ENCODE measurements around the gene CDH18.

Gene CDH18

GRCh38 chr5:19986806-19987205, 1.2 kb downstream of the CDH18 start:
- H3K9ac ChIP-seq (ENCODE audit: low read length), result no peak overlapping the region
- no peak overlapping the region for H2BK5ac ChIP-seq (ENCODE audit: low read length)
- H3K4me3 ChIP-seq (ENCODE audit: low read length), result no peak overlapping the region
- no peak overlapping the region for H4K5ac ChIP-seq (ENCODE audit: low read length)
- no peak overlapping the region for H3K18ac ChIP-seq (ENCODE audit: low read length)
- H3K4ac ChIP-seq (ENCODE audit: low read depth, low read length), result no peak overlapping the region
- H3K56ac ChIP-seq (ENCODE audit: low read length), result no peak overlapping the region
- no peaks in the 10 kb centered on the region for H3K79me1 ChIP-seq (ENCODE audit: low read length)
- no peaks in the 10 kb centered on the region for H3K36me3 ChIP-seq (ENCODE audit: control insufficient read depth, insufficient read depth, low read length)
- no peak for DNase-seq
- peaks cover 2% of the 10 kb centered on the region for H3K27me3 ChIP-seq (ENCODE audit: insufficient read depth, low read length, poor library complexity)
- no peak overlapping the region for H2BK120ac ChIP-seq (ENCODE audit: low read depth, low read length)
- H2AK5ac ChIP-seq (ENCODE audit: low read length), result no peak overlapping the region
- no peak overlapping the region for H2BK15ac ChIP-seq (replicated peaks; ENCODE audit: low read depth)
- no peaks in the 10 kb centered on the region for H3K4me1 ChIP-seq (ENCODE audit: control insufficient read depth, low read depth, low read length)
- WGBS (ENCODE audit: extremely low coverage, insufficient coverage, low lambda C conversion rate), result no CpG with 5 or more reads among the region's 2 CpGs
- no peak overlapping the region for H3K4me2 ChIP-seq (ENCODE audit: low read length)
- H3K27ac ChIP-seq (ENCODE audit: low read depth, low read length), result no peak overlapping the region
- H4K8ac ChIP-seq (ENCODE audit: low read depth, low read length), result no peak overlapping the region
- H3K79me2 ChIP-seq (ENCODE audit: control insufficient read depth, insufficient read depth, low read length), result no peaks in the 10 kb centered on the region
- H3K23ac ChIP-seq (ENCODE audit: low read length), result no peak overlapping the region

- no CpG with 5 or more reads among the region's 1 CpG for WGBS (ENCODE audit: extremely low coverage, insufficient coverage, low lambda C conversion rate)
- Histone ChIP-seq H2BK5ac (ENCODE audit: low read length) (no peak overlapping the region), H3K9ac (ENCODE audit: low read length) (no peak overlapping the region)
Observed at GRCh38 chr5:19986031-19986619, 1.9 kb downstream of the CDH18 start.

GRCh38 chr5:19978476-19978875, 9.5 kb downstream of the CDH18 start:
- H2AK5ac ChIP-seq (ENCODE audit: low read length), result no peak overlapping the region
- H2BK5ac ChIP-seq (ENCODE audit: low read length), result no peak overlapping the region
- H3K4me2 ChIP-seq (ENCODE audit: low read length), result no peak overlapping the region
- H3K27ac ChIP-seq (ENCODE audit: low read depth, low read length), result no peak overlapping the region
- H3K23ac ChIP-seq (ENCODE audit: low read length), result no peak overlapping the region
- no peak overlapping the region for H2BK120ac ChIP-seq (ENCODE audit: low read depth, low read length)
- no peak for DNase-seq
- no peaks in the 10 kb centered on the region for H3K4me1 ChIP-seq (ENCODE audit: control insufficient read depth, low read depth, low read length)
- H3K56ac ChIP-seq (ENCODE audit: low read length), result no peak overlapping the region
- no peak overlapping the region for H4K5ac ChIP-seq (ENCODE audit: low read length)
- H3K36me3 ChIP-seq (ENCODE audit: control insufficient read depth, insufficient read depth, low read length), result no peaks in the 10 kb centered on the region
- H3K4me3 ChIP-seq (ENCODE audit: low read length), result no peak overlapping the region
- no peaks in the 10 kb centered on the region for H3K79me1 ChIP-seq (ENCODE audit: low read length)
- no peak overlapping the region for H4K8ac ChIP-seq (ENCODE audit: low read depth, low read length)
- WGBS (ENCODE audit: extremely low coverage, insufficient coverage, low lambda C conversion rate), result no CpG with 5 or more reads among the region's 2 CpGs
- H3K27me3 ChIP-seq (ENCODE audit: insufficient read depth, low read length, poor library complexity), result no peaks in the 10 kb centered on the region
- H3K9ac ChIP-seq (ENCODE audit: low read length), result no peak overlapping the region
- H3K79me2 ChIP-seq (ENCODE audit: control insufficient read depth, insufficient read depth, low read length), result no peaks in the 10 kb centered on the region
- H2BK15ac ChIP-seq (replicated peaks; ENCODE audit: low read depth), result no peak overlapping the region
- no peak overlapping the region for H3K18ac ChIP-seq (ENCODE audit: low read length)
- no peak overlapping the region for H3K4ac ChIP-seq (ENCODE audit: low read depth, low read length)

More at GRCh38 chr5:19986031-19986619, 1.9 kb downstream of the CDH18 start:
- no peak overlapping the region for H3K4me3 ChIP-seq (ENCODE audit: low read length)
- no peak for DNase-seq
- H3K4me2 ChIP-seq (ENCODE audit: low read length), result no peak overlapping the region
- H3K18ac ChIP-seq (ENCODE audit: low read length), result no peak overlapping the region
- H3K23ac ChIP-seq (ENCODE audit: low read length), result no peak overlapping the region
- H2BK120ac ChIP-seq (ENCODE audit: low read depth, low read length), result no peak overlapping the region
- H4K5ac ChIP-seq (ENCODE audit: low read length), result no peak overlapping the region
- H3K36me3 ChIP-seq (ENCODE audit: control insufficient read depth, insufficient read depth, low read length), result no peaks in the 10 kb centered on the region
- no peak overlapping the region for H3K56ac ChIP-seq (ENCODE audit: low read length)
- H4K8ac ChIP-seq (ENCODE audit: low read depth, low read length), result no peak overlapping the region
- H3K79me2 ChIP-seq (ENCODE audit: control insufficient read depth, insufficient read depth, low read length), result no peaks in the 10 kb centered on the region
- no peak overlapping the region for H2AK5ac ChIP-seq (ENCODE audit: low read length)
- H3K27ac ChIP-seq (ENCODE audit: low read depth, low read length), result no peak overlapping the region
- H3K4me1 ChIP-seq (ENCODE audit: control insufficient read depth, low read depth, low read length), result no peaks in the 10 kb centered on the region
- peaks cover 2% of the 10 kb centered on the region for H3K27me3 ChIP-seq (ENCODE audit: insufficient read depth, low read length, poor library complexity)
- no peaks in the 10 kb centered on the region for H3K79me1 ChIP-seq (ENCODE audit: low read length)
- H2BK15ac ChIP-seq (replicated peaks; ENCODE audit: low read depth), result no peak overlapping the region
- H3K4ac ChIP-seq (ENCODE audit: low read depth, low read length), result no peak overlapping the region

- H3K27ac ChIP-seq (ENCODE audit: low read depth, low read length), result no peak overlapping the region
- H3K23ac ChIP-seq (ENCODE audit: low read length), result no peak overlapping the region
- H3K79me1 ChIP-seq (ENCODE audit: low read length), result no peaks in the 10 kb centered on the region
- no peak overlapping the region for H3K9ac ChIP-seq (ENCODE audit: low read length)
- H3K4ac ChIP-seq (ENCODE audit: low read depth, low read length), result no peak overlapping the region
- H2BK120ac ChIP-seq (ENCODE audit: low read depth, low read length), result no peak overlapping the region
- no peak overlapping the region for H3K4me2 ChIP-seq (ENCODE audit: low read length)
- no CpG with 5 or more reads among the region's 2 CpGs for WGBS (ENCODE audit: extremely low coverage, insufficient coverage, low lambda C conversion rate)
- no peak overlapping the region for H3K4me3 ChIP-seq (ENCODE audit: low read length)
- H3K4me1 ChIP-seq (ENCODE audit: control insufficient read depth, low read depth, low read length), result no peaks in the 10 kb centered on the region
- no peak overlapping the region for H2BK5ac ChIP-seq (ENCODE audit: low read length)
- H3K56ac ChIP-seq (ENCODE audit: low read length), result no peak overlapping the region
- no peak overlapping the region for H4K8ac ChIP-seq (ENCODE audit: low read depth, low read length)
- no peak for DNase-seq
- H2BK15ac ChIP-seq (replicated peaks; ENCODE audit: low read depth), result no peak overlapping the region
- H4K5ac ChIP-seq (ENCODE audit: low read length), result no peak overlapping the region
- H3K79me2 ChIP-seq (ENCODE audit: control insufficient read depth, insufficient read depth, low read length), result no peaks in the 10 kb centered on the region
- H3K18ac ChIP-seq (ENCODE audit: low read length), result no peak overlapping the region
- no peaks in the 10 kb centered on the region for H3K27me3 ChIP-seq (ENCODE audit: insufficient read depth, low read length, poor library complexity)
- no peak overlapping the region for H2AK5ac ChIP-seq (ENCODE audit: low read length)
- H3K36me3 ChIP-seq (ENCODE audit: control insufficient read depth, insufficient read depth, low read length), result no peaks in the 10 kb centered on the region
Observed at GRCh38 chr5:19977099-19977498, 10.9 kb downstream of the CDH18 start.

GRCh38 chr5:19975795-19976194, 12.2 kb downstream of the CDH18 start:
- Histone ChIP-seq H4K8ac (ENCODE audit: low read depth, low read length) (no peak overlapping the region), H3K36me3 (ENCODE audit: control insufficient read depth, insufficient read depth, low read length) (no peaks in the 10 kb centered on the region), H3K79me2 (ENCODE audit: control insufficient read depth, insufficient read depth, low read length) (no peaks in the 10 kb centered on the region), H3K4me3 (ENCODE audit: low read length) (no peak overlapping the region), H3K27ac (ENCODE audit: low read depth, low read length) (no peak overlapping the region), H2BK5ac (ENCODE audit: low read length) (no peak overlapping the region), H3K4me2 (ENCODE audit: low read length) (no peak overlapping the region), H3K9ac (ENCODE audit: low read length) (no peak overlapping the region), H3K56ac (ENCODE audit: low read length) (no peak overlapping the region), H3K18ac (ENCODE audit: low read length) (no peak overlapping the region), H2AK5ac (ENCODE audit: low read length) (no peak overlapping the region), H3K4ac (ENCODE audit: low read depth, low read length) (no peak overlapping the region), H3K23ac (ENCODE audit: low read length) (no peak overlapping the region), H2BK15ac (replicated peaks; ENCODE audit: low read depth) (no peak overlapping the region), H4K5ac (ENCODE audit: low read length) (no peak overlapping the region), H2BK120ac (ENCODE audit: low read depth, low read length) (no peak overlapping the region), H3K4me1 (ENCODE audit: control insufficient read depth, low read depth, low read length) (no peaks in the 10 kb centered on the region), H3K27me3 (ENCODE audit: insufficient read depth, low read length, poor library complexity) (no peaks in the 10 kb centered on the region), H3K79me1 (ENCODE audit: low read length) (no peaks in the 10 kb centered on the region)
- DNase-seq, result no peak
- WGBS (ENCODE audit: extremely low coverage, insufficient coverage, low lambda C conversion rate), result no CpG with 5 or more reads among the region's 4 CpGs

- Histone ChIP-seq H3K4me1 (ENCODE audit: control insufficient read depth, low read depth, low read length) (no peaks in the 10 kb centered on the region), H3K27ac (ENCODE audit: low read depth, low read length) (no peak overlapping the region), H2BK5ac (ENCODE audit: low read length) (no peak overlapping the region), H3K4me2 (ENCODE audit: low read length) (no peak overlapping the region), H2AK5ac (ENCODE audit: low read length) (no peak overlapping the region), H3K18ac (ENCODE audit: low read length) (no peak overlapping the region), H4K8ac (ENCODE audit: low read depth, low read length) (no peak overlapping the region), H3K4ac (ENCODE audit: low read depth, low read length) (no peak overlapping the region), H3K9ac (ENCODE audit: low read length) (no peak overlapping the region), H3K56ac (ENCODE audit: low read length) (no peak overlapping the region), H3K4me3 (ENCODE audit: low read length) (no peak overlapping the region), H2BK120ac (ENCODE audit: low read depth, low read length) (no peak overlapping the region), H3K23ac (ENCODE audit: low read length) (no peak overlapping the region), H3K79me2 (ENCODE audit: control insufficient read depth, insufficient read depth, low read length) (no peaks in the 10 kb centered on the region), H3K27me3 (ENCODE audit: insufficient read depth, low read length, poor library complexity) (no peaks in the 10 kb centered on the region), H3K79me1 (ENCODE audit: low read length) (no peaks in the 10 kb centered on the region), H2BK15ac (replicated peaks; ENCODE audit: low read depth) (no peak overlapping the region), H3K36me3 (ENCODE audit: control insufficient read depth, insufficient read depth, low read length) (no peaks in the 10 kb centered on the region), H4K5ac (ENCODE audit: low read length) (no peak overlapping the region)
- DNase-seq, result no peak
- WGBS (ENCODE audit: extremely low coverage, insufficient coverage, low lambda C conversion rate), result no CpG with 5 or more reads among the region's 11 CpGs
Observed at GRCh38 chr5:19960451-19960850, 27.5 kb downstream of the CDH18 start.
